Mesangial cell (primary cell): ENCODE results near the gene APLNR. TPM values are rescaled to one million over a fixed set of nuclear protein-coding genes. Genes with fewer than 3 reads are reported as not detected.

Source experiments
- total RNA-seq: library from RNA; depleted of rRNA; stranded (reverse); fragments of >200 nt; gene quantifications from 2 replicates; pipeline ENCODE4 v1.2.3, GENCODE V29; 2015

The APLNR gene
- not detected in 2 replicates for total RNA-seq

GRCh38 chr11:57237204-57237681 lies at the start of gene APLNR:
Gene APLNR, minus strand, starts transcription at chr11:57237250. Its CDS starts 246 bp downstream, at chr11:57237004.

Other genes with a start within 250 kb of the APLNR start
- gene OR5AK2, start 248.3 kb downstream of the APLNR start, total RNA-seq = not detected in 2 replicates
- not detected in 2 replicates for gene LRRC55, start 55.3 kb downstream of the APLNR start, total RNA-seq
- gene TNKS1BP1, start 87.7 kb upstream of the APLNR start, total RNA-seq = 75.8 and 146 TPM in 2 replicates
- gene SSRP1, start 98.6 kb upstream of the APLNR start, total RNA-seq = 74.0 and 131 TPM in 2 replicates
- not detected in 2 replicates for gene P2RX3, start 101.1 kb upstream of the APLNR start, total RNA-seq
- not detected in 2 replicates for gene PRG3, start 143.9 kb upstream of the APLNR start, total RNA-seq
- not detected in 2 replicates for gene PRG2, start 153.4 kb upstream of the APLNR start, total RNA-seq
- 15.7 and 44.2 TPM in 2 replicates for gene SLC43A3, start 189.9 kb upstream of the APLNR start, total RNA-seq
- gene RTN4RL2, start 223.3 kb upstream of the APLNR start, total RNA-seq = 0.16 and 4.4 TPM in 2 replicates